Activated T-helper 17 cell treated with anti-CD3 and anti-CD28 coated beads, Interleukin-2, amount 50 U/mL, for 72 hours (primary cell): ENCODE data around the gene TFDP1. TPM values are rescaled to one million over a fixed set of nuclear protein-coding genes. Genes with fewer than 3 reads are reported as not detected.

Experiments
- ATAC-seq: fragments of 150-1000 bp; cut with Tn5 transposase; replicated peaks from 2 replicates; pipeline ENCODE4 v1.10.0; 2021; ENCODE audit warnings: mild to moderate bottlenecking, moderate library complexity
- H3K27ac Mint-ChIP-seq: one replicate; pipeline ENCODE4 v1.8.0; 2022; ENCODE audit warnings: mixed read lengths
- H3K27me3 Mint-ChIP-seq: one replicate; pipeline ENCODE4 v1.8.0; 2022; ENCODE audit warnings: mixed read lengths
- H3K36me3 Mint-ChIP-seq: one replicate; pipeline ENCODE4 v1.8.0; 2022; ENCODE audit warnings: low read depth, mild to moderate bottlenecking, mixed read lengths
- H3K4me1 Mint-ChIP-seq: one replicate; pipeline ENCODE4 v1.8.0; 2022; ENCODE audit warnings: mixed read lengths
- H3K4me3 Mint-ChIP-seq: one replicate; pipeline ENCODE4 v1.8.0; 2022; ENCODE audit warnings: mild to moderate bottlenecking, mixed read lengths
- H3K9me3 Mint-ChIP-seq: one replicate; pipeline ENCODE4 v1.8.0; 2022; ENCODE audit warnings: mixed read lengths
- total RNA-seq, 2 donors: library from RNA; stranded (reverse); gene quantifications; one replicate each; pipeline ENCODE4 v1.2.3, GENCODE V29; 2022

TFDP1 gene
- total RNA-seq, result 100 to 1,000 TPM in 1 of 2 donors, 10 to 100 TPM in 1; 98.1 to 188 TPM

GRCh38 chr13:113584205-113584869, at the start of gene TFDP1:
Gene TFDP1, plus strand, starts transcription at chr13:113584753. Its CDS starts 1,085 bp downstream, at chr13:113585838.
- ATAC-seq, result peak; percentile 91
- Mint-ChIP-seq H3K36me3 (peaks cover 39% of the 10 kb centered on the region), H3K4me3 (peak within 1 kb of the TSS; percentile 90), H3K9me3 (no peaks in the 10 kb centered on the region), H3K4me1 (peaks cover 15% of the 10 kb centered on the region), H3K27ac (peak within 1 kb of the TSS; percentile 90), H3K27me3 (no peaks in the 10 kb centered on the region)

- H3K4me1 Mint-ChIP-seq, result no peaks in the 10 kb centered on the region
- no peak overlapping the region for H3K27ac Mint-ChIP-seq
- no peaks in the 10 kb centered on the region for H3K27me3 Mint-ChIP-seq
- H3K4me3 Mint-ChIP-seq, result no peak overlapping the region
- no peak for ATAC-seq
- peaks cover 26% of the 10 kb centered on the region for H3K36me3 Mint-ChIP-seq
- H3K9me3 Mint-ChIP-seq, result no peaks in the 10 kb centered on the region
Measured at GRCh38 chr13:113535381-113535781, 49.2 kb upstream of the TFDP1 start.

- no peak overlapping the region for H3K27ac Mint-ChIP-seq
- no peak overlapping the region for H3K4me3 Mint-ChIP-seq
- H3K27me3 Mint-ChIP-seq, result no peaks in the 10 kb centered on the region
- no peaks in the 10 kb centered on the region for H3K4me1 Mint-ChIP-seq
- H3K36me3 Mint-ChIP-seq, result peaks cover 28% of the 10 kb centered on the region
- no peaks in the 10 kb centered on the region for H3K9me3 Mint-ChIP-seq
- ATAC-seq, result no peak
Measured at GRCh38 chr13:113536461-113537110, 48.0 kb upstream of the TFDP1 start.

- ATAC-seq, result no peak
- Mint-ChIP-seq H3K4me3 (no peak overlapping the region), H3K27ac (no peak overlapping the region), H3K36me3 (peaks cover 24% of the 10 kb centered on the region), H3K27me3 (no peaks in the 10 kb centered on the region), H3K9me3 (no peaks in the 10 kb centered on the region), H3K4me1 (no peaks in the 10 kb centered on the region)
Measured at GRCh38 chr13:113537205-113537604, 47.3 kb upstream of the TFDP1 start.

- ATAC-seq, result no peak
- H3K4me1 Mint-ChIP-seq, result no peaks in the 10 kb centered on the region
- no peaks in the 10 kb centered on the region for H3K27me3 Mint-ChIP-seq
- peaks cover 24% of the 10 kb centered on the region for H3K36me3 Mint-ChIP-seq
- H3K27ac Mint-ChIP-seq, result no peak overlapping the region
- H3K4me3 Mint-ChIP-seq, result no peak overlapping the region
- H3K9me3 Mint-ChIP-seq, result no peaks in the 10 kb centered on the region
Measured at GRCh38 chr13:113537909-113538688, 46.5 kb upstream of the TFDP1 start.

DNA sequence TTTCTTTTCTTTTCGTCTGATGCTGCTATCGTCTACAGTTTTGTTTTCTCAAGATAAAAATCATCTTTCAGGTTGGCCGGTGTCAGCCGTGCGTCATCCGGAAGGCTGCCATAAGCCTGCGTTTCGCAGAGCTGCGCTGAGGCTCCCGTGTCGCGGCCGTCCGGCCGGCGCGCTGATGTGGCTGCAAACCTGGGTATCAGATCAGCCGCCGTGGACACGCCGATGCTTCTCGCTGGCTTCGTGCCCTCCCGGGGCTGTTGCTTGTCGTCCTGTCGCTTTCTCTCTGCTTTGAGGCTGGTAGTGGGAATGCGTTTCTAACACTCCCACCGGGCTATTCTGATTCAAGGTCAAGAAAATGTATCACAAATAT, 45.9 kb upstream of the TFDP1 start:
- H3K27me3 Mint-ChIP-seq, result no peaks in the 10 kb centered on the region
- H3K9me3 Mint-ChIP-seq, result no peaks in the 10 kb centered on the region
- peaks cover 3% of the 10 kb centered on the region for H3K4me1 Mint-ChIP-seq
- no peak overlapping the region for H3K4me3 Mint-ChIP-seq
- H3K36me3 Mint-ChIP-seq, result peaks cover 22% of the 10 kb centered on the region
- ATAC-seq, result no peak
- no peak overlapping the region for H3K27ac Mint-ChIP-seq

- Mint-ChIP-seq H3K4me1 (peaks cover 4% of the 10 kb centered on the region), H3K9me3 (no peaks in the 10 kb centered on the region)
- ATAC-seq, result no peak
Measured at GRCh38 chr13:113539176-113539575, 45.4 kb upstream of the TFDP1 start.

GRCh38 chr13:113539822-113540221, 44.7 kb upstream of the TFDP1 start:
- ATAC-seq, result no peak
- Mint-ChIP-seq H3K36me3 (peaks cover 18% of the 10 kb centered on the region), H3K4me3 (no peak overlapping the region), H3K27ac (no peak overlapping the region), H3K27me3 (no peaks in the 10 kb centered on the region), H3K9me3 (no peaks in the 10 kb centered on the region), H3K4me1 (peaks cover 4% of the 10 kb centered on the region)

More at GRCh38 chr13:113539176-113539575, 45.4 kb upstream of the TFDP1 start:
- Mint-ChIP-seq H3K27me3 (no peaks in the 10 kb centered on the region), H3K36me3 (peaks cover 18% of the 10 kb centered on the region), H3K4me3 (no peak overlapping the region), H3K27ac (no peak overlapping the region)

DNA sequence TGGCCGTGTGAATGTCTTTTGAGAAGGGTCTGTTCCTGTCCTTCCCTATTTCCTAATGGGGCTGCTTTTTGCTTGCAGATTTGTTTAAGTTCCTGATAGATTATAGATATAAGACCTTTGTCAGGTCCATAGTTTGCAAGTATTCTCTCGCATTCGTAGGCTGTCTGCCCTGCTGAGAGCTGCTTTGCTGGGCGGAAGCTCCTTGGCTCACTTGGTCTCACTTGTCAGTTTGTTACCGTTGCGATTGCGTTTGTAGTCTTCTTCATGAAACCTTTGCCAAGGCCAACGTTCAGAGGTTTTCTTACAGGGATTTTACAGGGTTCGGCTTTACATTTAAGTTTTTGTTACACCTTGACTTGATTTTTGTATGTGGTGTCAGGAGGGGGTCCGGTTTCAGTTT, 44.0 kb upstream of the TFDP1 start:
- peaks cover 18% of the 10 kb centered on the region for H3K36me3 Mint-ChIP-seq
- no peak overlapping the region for H3K4me3 Mint-ChIP-seq
- H3K27me3 Mint-ChIP-seq, result no peaks in the 10 kb centered on the region
- no peaks in the 10 kb centered on the region for H3K9me3 Mint-ChIP-seq
- ATAC-seq, result no peak
- no peak overlapping the region for H3K27ac Mint-ChIP-seq
- H3K4me1 Mint-ChIP-seq, result peaks cover 4% of the 10 kb centered on the region

DNA sequence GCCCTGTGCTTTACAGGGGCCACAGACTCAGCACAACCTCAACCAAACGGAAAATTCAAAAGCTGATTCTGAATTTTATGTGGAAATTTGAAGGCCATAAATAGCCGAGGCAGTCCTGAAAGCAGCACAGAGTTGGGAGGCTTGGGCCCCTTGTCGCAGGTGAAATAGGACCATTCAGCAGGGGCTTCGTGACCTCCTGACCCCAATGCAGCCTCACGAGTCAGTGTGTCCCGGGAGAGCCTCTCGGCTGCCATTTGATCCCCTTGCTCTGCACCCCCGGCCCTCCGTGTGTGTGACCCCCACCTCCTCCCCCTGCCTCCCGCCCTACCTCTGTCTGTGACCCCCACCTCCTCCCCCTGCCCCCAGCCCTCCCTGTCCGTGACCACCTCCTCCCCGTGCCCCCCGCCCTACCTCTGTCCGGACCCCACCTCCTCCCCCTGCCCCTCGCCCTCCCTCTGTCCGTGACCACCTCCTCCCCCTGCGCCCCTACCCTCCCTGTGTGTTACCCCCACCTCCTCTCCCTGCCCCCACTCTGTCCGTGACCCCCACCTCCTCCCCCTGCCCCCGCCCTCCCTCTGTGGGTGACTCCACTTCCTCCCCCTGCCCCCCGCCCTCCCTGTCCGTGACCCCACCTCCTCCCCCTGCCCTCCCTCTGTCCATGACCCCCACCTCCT, 41.7 kb upstream of the TFDP1 start:
- H3K36me3 Mint-ChIP-seq, result peaks cover 18% of the 10 kb centered on the region
- H3K27me3 Mint-ChIP-seq, result no peaks in the 10 kb centered on the region

DNA sequence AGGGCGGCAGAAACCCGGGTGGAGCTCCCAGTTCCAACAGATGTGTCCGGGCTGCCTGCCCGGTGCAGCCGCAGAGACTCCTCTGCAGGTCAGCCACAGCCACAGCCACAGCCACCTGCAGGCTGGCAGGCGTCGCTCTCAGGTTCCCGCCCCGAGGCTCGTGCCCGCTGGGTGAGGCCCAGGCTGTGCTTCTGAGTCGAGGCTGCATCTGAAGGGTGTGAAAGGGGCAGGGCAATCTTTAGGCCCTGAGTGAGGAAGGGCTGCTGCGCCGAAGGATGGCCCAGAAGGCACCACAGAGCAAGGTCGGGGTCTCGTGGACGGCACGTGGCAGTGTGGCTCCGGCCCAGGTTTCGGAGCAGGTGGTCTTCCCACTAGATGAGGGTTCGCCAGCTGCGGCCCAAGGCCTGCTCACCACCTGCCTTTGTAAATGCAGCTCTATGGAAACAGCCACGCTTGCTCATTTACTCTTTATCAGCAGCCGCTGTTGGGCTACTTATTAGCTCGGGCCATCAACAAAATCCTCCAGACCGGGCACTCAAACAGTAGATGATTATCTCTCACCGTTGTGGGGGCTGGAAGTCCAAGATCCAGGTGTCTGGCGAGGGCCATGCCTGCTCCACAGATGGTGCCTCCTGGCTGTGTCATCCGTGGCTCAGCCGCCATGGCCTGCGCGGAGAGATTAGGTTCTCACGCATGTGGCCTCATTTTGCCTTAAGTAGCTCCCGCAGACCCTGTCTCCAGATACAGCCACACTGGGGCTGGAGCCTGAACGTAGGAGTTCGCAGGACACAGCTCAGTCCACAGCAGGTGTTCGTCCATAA, 40.3 kb upstream of the TFDP1 start:
- no peak overlapping the region for H3K27ac Mint-ChIP-seq
- H3K4me1 Mint-ChIP-seq, result peaks cover 4% of the 10 kb centered on the region
- H3K36me3 Mint-ChIP-seq, result peaks cover 21% of the 10 kb centered on the region
- no peaks in the 10 kb centered on the region for H3K9me3 Mint-ChIP-seq
- H3K27me3 Mint-ChIP-seq, result no peaks in the 10 kb centered on the region
- no peak overlapping the region for H3K4me3 Mint-ChIP-seq
- no peak for ATAC-seq

More for the DNA sequence above, 41.7 kb upstream of the TFDP1 start:
- ATAC-seq, result no peak
- no peak overlapping the region for H3K4me3 Mint-ChIP-seq
- no peak overlapping the region for H3K27ac Mint-ChIP-seq
- no peaks in the 10 kb centered on the region for H3K9me3 Mint-ChIP-seq
- H3K4me1 Mint-ChIP-seq, result peaks cover 4% of the 10 kb centered on the region

- no peak overlapping the region for H3K4me3 Mint-ChIP-seq
- H3K27ac Mint-ChIP-seq, result no peak overlapping the region
- H3K4me1 Mint-ChIP-seq, result peaks cover 4% of the 10 kb centered on the region
- no peak for ATAC-seq
- no peaks in the 10 kb centered on the region for H3K27me3 Mint-ChIP-seq
- H3K9me3 Mint-ChIP-seq, result no peaks in the 10 kb centered on the region
- H3K36me3 Mint-ChIP-seq, result peaks cover 21% of the 10 kb centered on the region
Measured at GRCh38 chr13:113544896-113545295, 39.7 kb upstream of the TFDP1 start.

DNA sequence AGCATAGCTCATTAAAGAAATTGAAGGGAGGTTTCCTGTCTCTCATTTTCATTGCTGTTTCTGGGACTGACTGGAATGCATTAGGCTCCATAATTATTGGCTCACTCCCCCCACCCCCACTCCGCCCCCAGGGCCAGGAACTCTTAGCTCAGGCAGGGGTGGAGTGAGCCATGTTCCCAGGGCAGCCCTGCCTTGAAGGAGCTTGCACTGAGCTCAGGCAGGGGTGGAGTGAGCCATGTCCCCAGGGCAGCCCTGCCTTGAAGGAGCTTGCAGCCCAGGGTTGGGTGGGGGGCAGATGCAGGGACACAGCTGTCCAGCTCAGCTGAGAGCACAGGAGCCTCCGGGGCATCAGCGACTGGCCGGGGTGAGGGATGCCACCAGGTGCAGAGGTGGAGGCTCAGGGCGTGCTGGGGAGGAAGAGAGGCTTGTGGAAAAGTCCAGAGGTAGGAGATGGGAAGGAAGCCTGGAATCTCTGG, 39.1 kb upstream of the TFDP1 start:
- Mint-ChIP-seq H3K36me3 (peaks cover 15% of the 10 kb centered on the region), H3K9me3 (no peaks in the 10 kb centered on the region), H3K4me3 (no peak overlapping the region), H3K4me1 (peaks cover 4% of the 10 kb centered on the region), H3K27ac (no peak overlapping the region), H3K27me3 (no peaks in the 10 kb centered on the region)
- ATAC-seq, result no peak
